Measurements from ENCODE around the gene SFMBT1. TPM values are rescaled to one million over a fixed set of nuclear protein-coding genes. Genes with fewer than 3 reads are reported as not detected.

SFMBT1 gene
- total and polyA plus RNA-seq, 4 donors: 4.4 to 17.8 (median 10.4) TPM

- Histone ChIP-seq H3K4me3 (ENCODE audit: low read depth in 1 of 3, low read length in 3 of 3) (no peak overlapping the region), H3K4me1 (ENCODE audit: control insufficient read depth in 4 of 4, insufficient read depth in 4 of 4, low read length in 3 of 4) (peaks cover 0 to 19% (median 10%) of the 10 kb centered on the region in 4 donors), H3K9ac (ENCODE audit: low read depth in 1 of 2, low read length in 2 of 2) (no peak overlapping the region), H3K36me3 (ENCODE audit: control insufficient read depth in 4 of 4, insufficient read depth in 3 of 4, low read depth in 1 of 4, low read length in 3 of 4) (peaks cover 0 to 11% (median 3%) of the 10 kb centered on the region in 4 donors), H3K27ac (ENCODE audit: low read depth in 1 of 2, low read length in 2 of 2) (no peak overlapping the region), H3K9me3 (ENCODE audit: control insufficient read depth in 4 of 4, low read length in 3 of 4) (no peaks in the 10 kb centered on the region), H3K27me3 (ENCODE audit: control insufficient read depth in 4 of 4, insufficient read depth in 4 of 4, low read length in 3 of 4) (no peaks in the 10 kb centered on the region)
- no peak for DNase-seq (ENCODE audit: low spot score)
- 91% methylated on average over 2 of the region's 2 CpGs for WGBS
- no peak for TF ChIP-seq ZBTB33 (IDR thresholded peaks at IDR 0.05)
- TF ChIP-seq YY1 (IDR thresholded peaks at IDR 0.05): no peak
- TF ChIP-seq HNF4A (conservative IDR thresholded peaks at IDR 0.05): no peak
- TF ChIP-seq FOXA1 (IDR thresholded peaks at IDR 0.05): no peak
- TF ChIP-seq JUND (IDR thresholded peaks at IDR 0.05): no peak
- no peak for TF ChIP-seq FOXA2 (IDR thresholded peaks at IDR 0.05)
- no peak for TF ChIP-seq SP1 (IDR thresholded peaks at IDR 0.05)
- no peak for TF ChIP-seq MAX (IDR thresholded peaks at IDR 0.05)
- TF ChIP-seq REST (IDR thresholded peaks at IDR 0.05): no peak
- no peak for TF ChIP-seq EGR1 (IDR thresholded peaks at IDR 0.05; ENCODE audit: low read depth in 2 of 2)
Observed at GRCh38 chr3:52931889-52932288, 114.0 kb downstream of the SFMBT1 start.

- 75% methylated on average over 6 of the region's 6 CpGs for WGBS
- no peak for DNase-seq (ENCODE audit: low spot score)
- peaks cover 0 to 15% (median 3%) of the 10 kb centered on the region in 4 donors for H3K36me3 ChIP-seq (ENCODE audit: control insufficient read depth in 4 of 4, insufficient read depth in 3 of 4, low read depth in 1 of 4, low read length in 3 of 4)
- no peaks in the 10 kb centered on the region for H3K9me3 ChIP-seq (ENCODE audit: control insufficient read depth in 4 of 4, low read length in 3 of 4)
- H3K4me3 ChIP-seq (ENCODE audit: low read depth in 1 of 3, low read length in 3 of 3): no peak overlapping the region
- no peaks in the 10 kb centered on the region for H3K27me3 ChIP-seq (ENCODE audit: control insufficient read depth in 4 of 4, insufficient read depth in 4 of 4, low read length in 3 of 4)
- no peak overlapping the region for H3K27ac ChIP-seq (ENCODE audit: low read depth in 1 of 2, low read length in 2 of 2)
- H3K9ac ChIP-seq (ENCODE audit: low read depth in 1 of 2, low read length in 2 of 2): no peak overlapping the region
- H3K4me1 ChIP-seq (ENCODE audit: control insufficient read depth in 4 of 4, insufficient read depth in 4 of 4, low read length in 3 of 4): peaks cover 0 to 19% (median 10%) of the 10 kb centered on the region in 4 donors
- no peak for TF ChIP-seq ATF3 (IDR thresholded peaks at IDR 0.05)
Observed at GRCh38 chr3:52931328-52931727, 114.5 kb downstream of the SFMBT1 start.

- Histone ChIP-seq H3K4me1 (ENCODE audit: control insufficient read depth in 4 of 4, insufficient read depth in 4 of 4, low read length in 3 of 4) (peaks cover 0 to 19% (median 10%) of the 10 kb centered on the region in 4 donors), H3K27ac (ENCODE audit: low read depth in 1 of 2, low read length in 2 of 2) (no peak overlapping the region), H3K36me3 (ENCODE audit: control insufficient read depth in 4 of 4, insufficient read depth in 3 of 4, low read depth in 1 of 4, low read length in 3 of 4) (peaks cover 0 to 15% (median 4%) of the 10 kb centered on the region in 4 donors), H3K4me3 (ENCODE audit: low read depth in 1 of 3, low read length in 3 of 3) (no peak overlapping the region), H3K27me3 (ENCODE audit: control insufficient read depth in 4 of 4, insufficient read depth in 4 of 4, low read length in 3 of 4) (no peaks in the 10 kb centered on the region), H3K9ac (ENCODE audit: low read depth in 1 of 2, low read length in 2 of 2) (no peak overlapping the region), H3K9me3 (ENCODE audit: control insufficient read depth in 4 of 4, low read length in 3 of 4) (no peaks in the 10 kb centered on the region)
- DNase-seq (ENCODE audit: low spot score): no peak
- TF ChIP-seq FOXA2 (IDR thresholded peaks at IDR 0.05) (no peak), EGR1 (IDR thresholded peaks at IDR 0.05; ENCODE audit: low read depth in 2 of 2) (no peak), ATF3 (IDR thresholded peaks at IDR 0.05) (no peak), HNF4A (conservative IDR thresholded peaks at IDR 0.05) (no peak), REST (IDR thresholded peaks at IDR 0.05) (no peak)
- 96% methylated on average over 3 of the region's 3 CpGs for WGBS
Observed at GRCh38 chr3:52930748-52931147, 115.1 kb downstream of the SFMBT1 start.

Measured in liver (tissue), 9 donors.